Neural cell (in vitro differentiated cells): Measurements from ENCODE around the gene MAPK11. TPM values are rescaled to one million over a fixed set of nuclear protein-coding genes. Genes with fewer than 3 reads are reported as not detected.

ENCODE experiments used
- H2AFZ ChIP-seq: fragments of 200-600, 300-800 bp; sonication (generic), shearing (Covaris generic); 2 replicates; pipeline ENCODE4 v1.6.0; 2014; ENCODE audit warnings: low read depth, mild to moderate bottlenecking, antibody characterized with exemption, low read length, moderate library complexity
- H3F3A ChIP-seq: fragments of 200-600 bp; shearing (Covaris generic); 2 replicates; pipeline ENCODE4 v1.6.1; 2016; ENCODE audit warnings: mild to moderate bottlenecking, moderate library complexity, mixed read lengths, antibody characterized with exemption, low read length; ENCODE audit not compliant: insufficient read depth, poor library complexity, severe bottlenecking
- H3K27ac ChIP-seq: fragments of 200-600, 300-800 bp; sonication (generic), shearing (Covaris generic); 2 replicates; pipeline ENCODE4 v1.5.1; 2014; ENCODE audit warnings: mild to moderate bottlenecking, low read length, moderate library complexity
- H3K27me3 ChIP-seq: fragments of 300-800, 200-600 bp; sonication (generic), shearing (Covaris generic); 2 replicates; pipeline ENCODE4 v1.6.0; 2014; ENCODE audit warnings: mild to moderate bottlenecking, low read depth, low read length, moderate library complexity; ENCODE audit not compliant: insufficient read depth
- H3K36me3 ChIP-seq: fragments of 300-800, 200-600 bp; sonication (generic), shearing (Covaris generic); 2 replicates; pipeline ENCODE4 v1.5.1; 2014; ENCODE audit warnings: mild to moderate bottlenecking, antibody characterized with exemption, low read length, moderate library complexity; ENCODE audit not compliant: insufficient read depth
- H3K4me2 ChIP-seq: fragments of 300-800, 200-600 bp; sonication (generic), shearing (Covaris generic); 2 replicates; pipeline ENCODE4 v1.6.0; 2014; ENCODE audit warnings: mild to moderate bottlenecking, low read length
- H3K4me3 ChIP-seq: fragments of 300-800, 200-600 bp; sonication (generic), shearing (Covaris generic); 2 replicates; pipeline ENCODE4 v1.5.1; 2014; ENCODE audit warnings: mild to moderate bottlenecking, low read length, moderate library complexity
- H3K79me2 ChIP-seq: fragments of 200-600 bp; shearing (Covaris generic); replicated peaks from 2 replicates; pipeline ENCODE4 v1.6.0; 2014; ENCODE audit warnings: mild to moderate bottlenecking, low read length, moderate library complexity; ENCODE audit not compliant: insufficient read depth
- H3K9ac ChIP-seq: fragments of 300-800, 200-600 bp; sonication (generic), shearing (Covaris generic); 2 replicates; pipeline ENCODE4 v1.6.1; 2016; ENCODE audit warnings: mild to moderate bottlenecking, low read length, mixed read lengths
- H3K9me2 ChIP-seq: fragments of 200-600 bp; shearing (Covaris generic); 2 replicates; pipeline ENCODE4 v1.6.1; 2016; ENCODE audit warnings: mild to moderate bottlenecking, low read length, mixed read lengths; ENCODE audit not compliant: insufficient read depth
- H3K9me3 ChIP-seq: fragments of 200-600, 300-800 bp; sonication (generic), shearing (Covaris generic); 2 replicates; pipeline ENCODE4 v1.6.1; 2016; ENCODE audit warnings: mild to moderate bottlenecking, mixed run types, low read length, moderate library complexity, mixed read lengths
- H4K20me1 ChIP-seq: fragments of 200-600 bp; shearing (Covaris generic); 2 replicates; pipeline ENCODE4 v1.6.1; 2016; ENCODE audit warnings: mild to moderate bottlenecking, mixed run types; ENCODE audit not compliant: insufficient read depth
- CTCF ChIP-seq: fragments of 450-650 bp; IDR thresholded peaks from 2 replicates; pipeline ENCODE4 v1.5.1; 2014; ENCODE audit warnings: antibody characterized with exemption, mild to moderate bottlenecking, moderate library complexity; ENCODE audit not compliant: poor library complexity, severe bottlenecking
- EP300 ChIP-seq: fragments of 450-650 bp; conservative IDR thresholded peaks from 2 replicates; pipeline ENCODE4 v1.6.1; 2014; ENCODE audit warnings: antibody characterized with exemption, mild to moderate bottlenecking, moderate library complexity; ENCODE audit not compliant: poor library complexity, severe bottlenecking
- EZH2 ChIP-seq: fragments of 200-600, 300-800 bp; shearing (Covaris generic), sonication (generic); IDR thresholded peaks from 2 replicates; pipeline ENCODE4 v1.6.1; 2014; ENCODE audit warnings: antibody characterized with exemption, low read length, borderline replicate concordance, mild to moderate bottlenecking; ENCODE audit not compliant: insufficient read depth, poor library complexity, severe bottlenecking
- MXI1 ChIP-seq: fragments of 450-650 bp; conservative IDR thresholded peaks from 2 replicates; pipeline ENCODE4 v1.6.1; 2014; ENCODE audit warnings: antibody characterized with exemption, mild to moderate bottlenecking; ENCODE audit not compliant: poor library complexity, severe bottlenecking
- POLR2AphosphoS5 ChIP-seq: IDR thresholded peaks from 2 replicates; pipeline ENCODE4 v1.6.1; 2012
- RAD21 ChIP-seq: fragments of 450-650 bp; conservative IDR thresholded peaks from 2 replicates; pipeline ENCODE4 v1.6.1; 2014; ENCODE audit warnings: antibody characterized with exemption, mild to moderate bottlenecking, moderate library complexity
- SMC3 ChIP-seq: fragments of 450-650 bp; conservative IDR thresholded peaks from 2 replicates; pipeline ENCODE4 v1.6.1; 2014; ENCODE audit warnings: antibody characterized with exemption, mild to moderate bottlenecking, moderate library complexity; ENCODE audit not compliant: poor library complexity
- TAF1 ChIP-seq: IDR thresholded peaks from 2 replicates; pipeline ENCODE4 v1.6.1; 2012; ENCODE audit warnings: low read depth
- polyA plus RNA-seq: library from polyadenylated mRNA; depleted of rRNA; stranded (reverse); fragments of >200 nt; gene quantifications from 2 replicates; pipeline ENCODE4 v1.2.3, GENCODE V29; 2014
- TF ChIP-seq, protein P1 (sequence below): IDR thresholded peaks from 2 replicates; pipeline ENCODE4 v1.6.1; 2012; ENCODE audit warnings: borderline replicate concordance

Gene MAPK11
- polyA plus RNA-seq, 1 donor from 2014 or later = 36.3 TPM

DNA sequence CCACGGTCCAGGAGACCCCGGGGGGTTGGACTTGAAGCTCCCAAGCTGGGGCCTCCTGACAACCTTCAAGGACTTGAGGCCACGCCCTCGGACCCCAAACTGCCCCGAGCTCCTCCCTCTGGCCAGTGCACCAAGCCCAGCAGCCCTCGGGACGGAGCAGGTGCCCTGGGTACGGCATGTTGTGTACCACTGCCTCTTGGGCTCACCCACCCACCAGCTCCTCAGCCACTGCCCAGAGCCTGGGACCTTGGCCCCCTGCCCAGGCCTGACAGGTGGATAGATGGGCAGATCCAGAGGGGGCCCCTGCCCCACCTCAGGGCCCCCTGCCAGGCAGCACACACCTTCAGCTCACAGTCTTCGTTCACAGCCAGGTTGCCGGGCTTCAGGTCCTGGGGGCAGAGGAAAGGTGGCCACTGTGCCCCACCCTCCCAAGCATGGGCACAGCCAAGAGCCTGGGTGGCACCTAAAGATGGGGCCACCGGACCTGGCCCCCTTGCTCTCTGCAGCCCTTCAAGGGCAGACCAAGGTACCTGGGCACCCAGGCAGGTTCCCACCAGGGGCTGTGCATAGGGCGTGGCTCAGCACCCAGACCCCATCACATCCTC, 13.8 kb downstream of the MAPK11 start:
- Histone ChIP-seq H3K9me2 (no peaks in the 10 kb centered on the region), H3K36me3 (no peaks in the 10 kb centered on the region), H4K20me1 (no peaks in the 10 kb centered on the region), H3K4me3 (no peak overlapping the region), H3K27ac (no peak overlapping the region), H3K27me3 (no peaks in the 10 kb centered on the region), H3F3A (no peaks in the 10 kb centered on the region), H3K9me3 (no peaks in the 10 kb centered on the region), H3K79me2 (peaks cover 6% of the 10 kb centered on the region), H3K9ac (no peak overlapping the region), H2AFZ (no peak overlapping the region), H3K4me2 (no peak overlapping the region)
- TF ChIP-seq MXI1 (no peak), POLR2AphosphoS5 (no peak), EP300 (no peak), CTCF (no peak), EZH2 (no peak), SMC3 (no peak), RAD21 (no peak)

DNA sequence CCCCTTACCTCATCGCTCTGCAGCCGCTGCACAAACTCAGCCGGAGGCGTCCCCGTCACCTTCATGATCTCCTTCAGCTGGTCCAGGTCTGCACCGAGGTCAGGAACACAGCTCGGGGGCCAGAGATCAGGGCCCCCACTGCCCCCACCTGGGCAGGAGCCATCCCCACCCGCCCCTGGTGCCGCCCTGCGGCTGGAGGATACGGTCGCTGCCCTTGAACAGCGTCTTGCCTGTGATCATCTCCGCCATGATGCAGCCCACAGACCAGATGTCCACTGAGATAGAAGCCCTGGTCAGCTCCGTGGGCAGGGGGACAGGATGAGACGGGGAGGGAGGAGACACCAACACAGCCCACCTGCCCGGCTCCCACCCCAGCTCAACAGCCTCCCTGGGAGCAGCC, 14.6 kb downstream of the MAPK11 start:
- H3K9me3 ChIP-seq = no peaks in the 10 kb centered on the region
- H3K79me2 ChIP-seq = peaks cover 3% of the 10 kb centered on the region
- H4K20me1 ChIP-seq = no peaks in the 10 kb centered on the region
- no peak for TF ChIP-seq RAD21
- TF ChIP-seq SMC3 = no peak
- TF ChIP-seq POLR2AphosphoS5 = no peak
- TF ChIP-seq EP300 = no peak
- TF ChIP-seq MXI1 = no peak
- TF ChIP-seq, protein P1, sequence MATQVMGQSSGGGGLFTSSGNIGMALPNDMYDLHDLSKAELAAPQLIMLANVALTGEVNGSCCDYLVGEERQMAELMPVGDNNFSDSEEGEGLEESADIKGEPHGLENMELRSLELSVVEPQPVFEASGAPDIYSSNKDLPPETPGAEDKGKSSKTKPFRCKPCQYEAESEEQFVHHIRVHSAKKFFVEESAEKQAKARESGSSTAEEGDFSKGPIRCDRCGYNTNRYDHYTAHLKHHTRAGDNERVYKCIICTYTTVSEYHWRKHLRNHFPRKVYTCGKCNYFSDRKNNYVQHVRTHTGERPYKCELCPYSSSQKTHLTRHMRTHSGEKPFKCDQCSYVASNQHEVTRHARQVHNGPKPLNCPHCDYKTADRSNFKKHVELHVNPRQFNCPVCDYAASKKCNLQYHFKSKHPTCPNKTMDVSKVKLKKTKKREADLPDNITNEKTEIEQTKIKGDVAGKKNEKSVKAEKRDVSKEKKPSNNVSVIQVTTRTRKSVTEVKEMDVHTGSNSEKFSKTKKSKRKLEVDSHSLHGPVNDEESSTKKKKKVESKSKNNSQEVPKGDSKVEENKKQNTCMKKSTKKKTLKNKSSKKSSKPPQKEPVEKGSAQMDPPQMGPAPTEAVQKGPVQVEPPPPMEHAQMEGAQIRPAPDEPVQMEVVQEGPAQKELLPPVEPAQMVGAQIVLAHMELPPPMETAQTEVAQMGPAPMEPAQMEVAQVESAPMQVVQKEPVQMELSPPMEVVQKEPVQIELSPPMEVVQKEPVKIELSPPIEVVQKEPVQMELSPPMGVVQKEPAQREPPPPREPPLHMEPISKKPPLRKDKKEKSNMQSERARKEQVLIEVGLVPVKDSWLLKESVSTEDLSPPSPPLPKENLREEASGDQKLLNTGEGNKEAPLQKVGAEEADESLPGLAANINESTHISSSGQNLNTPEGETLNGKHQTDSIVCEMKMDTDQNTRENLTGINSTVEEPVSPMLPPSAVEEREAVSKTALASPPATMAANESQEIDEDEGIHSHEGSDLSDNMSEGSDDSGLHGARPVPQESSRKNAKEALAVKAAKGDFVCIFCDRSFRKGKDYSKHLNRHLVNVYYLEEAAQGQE = no peak
- no peak overlapping the region for H3K4me3 ChIP-seq
- H3K27me3 ChIP-seq = no peaks in the 10 kb centered on the region
- H3K9ac ChIP-seq = no peak overlapping the region
- H3K9me2 ChIP-seq = no peaks in the 10 kb centered on the region
- no peaks in the 10 kb centered on the region for H3K36me3 ChIP-seq
- no peak overlapping the region for H2AFZ ChIP-seq
- H3K27ac ChIP-seq = no peak overlapping the region
- no peak overlapping the region for H3K4me2 ChIP-seq
- no peaks in the 10 kb centered on the region for H3F3A ChIP-seq

DNA sequence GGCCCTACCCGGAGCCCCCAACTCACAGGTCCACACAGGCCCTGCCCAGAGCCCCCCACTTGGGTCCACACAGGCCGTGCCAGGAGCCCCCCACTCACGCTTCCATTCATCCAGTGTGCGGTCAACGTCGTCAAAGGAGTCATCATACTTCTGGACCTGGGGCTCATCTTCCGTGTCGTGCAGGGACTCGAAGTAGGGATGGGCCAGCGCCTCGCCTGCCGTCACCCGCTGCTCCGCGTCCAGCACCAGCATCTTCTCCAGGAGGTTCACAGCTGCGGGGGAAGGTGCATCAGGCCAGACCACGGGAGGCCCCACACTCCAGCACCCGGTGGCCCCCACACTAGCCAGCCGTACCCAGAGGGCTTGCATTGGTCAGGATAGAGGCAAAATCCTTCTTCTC, 15.1 kb downstream of the MAPK11 start:
- Histone ChIP-seq H3K4me2 (no peak overlapping the region), H3K27me3 (no peaks in the 10 kb centered on the region), H2AFZ (no peak overlapping the region), H3K27ac (no peak overlapping the region), H3K79me2 (no peaks in the 10 kb centered on the region), H3K9me3 (no peaks in the 10 kb centered on the region), H3F3A (no peaks in the 10 kb centered on the region), H4K20me1 (no peaks in the 10 kb centered on the region), H3K9ac (no peak overlapping the region), H3K36me3 (no peaks in the 10 kb centered on the region), H3K4me3 (no peak overlapping the region), H3K9me2 (no peaks in the 10 kb centered on the region)
- TF ChIP-seq EZH2 (no peak), SMC3 (no peak), POLR2AphosphoS5 (no peak), MXI1 (no peak), EP300 (no peak), RAD21 (no peak), CTCF (no peak), TAF1 (no peak)
- TF ChIP-seq, protein P1 = no peak
